GM13977 (cell line): ENCODE data around the gene SNTA1.
"Not testable (repeated sequence)": the region's sequence is repeated elsewhere in the genome, so short reads cannot be mapped to it uniquely, and the experiment has no call there.

ENCODE experiments used
- DNase-seq: peaks from one replicate; pipeline ENCODE4 v3.0.0; 2012; ENCODE audit warnings: low spot score
- CTCF ChIP-seq: IDR thresholded peaks from 2 replicates; pipeline ENCODE4 v1.5.1; 2012; ENCODE audit warnings: mild to moderate bottlenecking, control low read depth; ENCODE audit not compliant: insufficient read depth; ENCODE audit errors: extremely low read depth, missing control alignments
- in situ Hi-C: fragments of 300-500 bp; cut with MboI; formaldehyde crosslinking; loops from one replicate; pipeline ENCODE4 v1.12.0; 2022; ENCODE audit warnings: low sequenced_read_pairs, low pct_unique_long_range_greater_than_20kb, mixed read lengths, inconsistent platforms; ENCODE audit not compliant: unreplicated experiment

The SNTA1 gene

GRCh38 chr20:33444797-33445560 lies 1.4 kb upstream of the SNTA1 start:
- in situ Hi-C loops, result no loop called here
- DNase-seq, result no peak
- TF ChIP-seq CTCF, result peak; percentile 44

DNA sequence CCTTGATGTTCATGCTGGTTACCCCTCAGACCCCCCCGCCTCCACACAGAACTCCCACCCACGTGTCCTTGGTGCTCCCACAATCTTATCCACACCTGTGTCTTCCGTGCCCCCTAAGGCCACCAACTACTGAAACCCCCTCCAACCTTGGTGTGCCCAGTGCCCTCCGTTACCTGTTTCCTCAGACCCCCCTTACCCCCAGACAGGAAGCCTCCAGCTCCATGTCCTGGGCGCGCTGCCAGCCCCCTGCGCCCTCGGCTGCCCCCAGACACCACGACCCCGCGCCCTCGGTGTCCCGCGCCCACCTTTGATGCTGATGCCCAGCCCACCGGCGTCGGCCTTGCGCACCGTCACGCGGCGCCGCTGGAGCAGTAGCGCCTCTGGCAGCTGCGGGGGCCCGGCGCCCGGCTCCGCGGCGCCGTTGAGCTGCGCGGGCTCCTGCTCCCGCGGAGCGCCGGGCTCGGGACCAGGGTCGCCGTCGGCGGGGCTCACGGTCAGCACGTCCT lies 504 bp downstream of the SNTA1 start:
- in situ Hi-C loops, result no loop called here
- no peak for DNase-seq
- TF ChIP-seq CTCF, result no peak

GRCh38 chr20:33442136-33443005 lies 1.2 kb downstream of the SNTA1 start:
- TF ChIP-seq CTCF, result no peak
- peak; percentile 36 for DNase-seq
- in situ Hi-C loops, result no loop called here

DNA sequence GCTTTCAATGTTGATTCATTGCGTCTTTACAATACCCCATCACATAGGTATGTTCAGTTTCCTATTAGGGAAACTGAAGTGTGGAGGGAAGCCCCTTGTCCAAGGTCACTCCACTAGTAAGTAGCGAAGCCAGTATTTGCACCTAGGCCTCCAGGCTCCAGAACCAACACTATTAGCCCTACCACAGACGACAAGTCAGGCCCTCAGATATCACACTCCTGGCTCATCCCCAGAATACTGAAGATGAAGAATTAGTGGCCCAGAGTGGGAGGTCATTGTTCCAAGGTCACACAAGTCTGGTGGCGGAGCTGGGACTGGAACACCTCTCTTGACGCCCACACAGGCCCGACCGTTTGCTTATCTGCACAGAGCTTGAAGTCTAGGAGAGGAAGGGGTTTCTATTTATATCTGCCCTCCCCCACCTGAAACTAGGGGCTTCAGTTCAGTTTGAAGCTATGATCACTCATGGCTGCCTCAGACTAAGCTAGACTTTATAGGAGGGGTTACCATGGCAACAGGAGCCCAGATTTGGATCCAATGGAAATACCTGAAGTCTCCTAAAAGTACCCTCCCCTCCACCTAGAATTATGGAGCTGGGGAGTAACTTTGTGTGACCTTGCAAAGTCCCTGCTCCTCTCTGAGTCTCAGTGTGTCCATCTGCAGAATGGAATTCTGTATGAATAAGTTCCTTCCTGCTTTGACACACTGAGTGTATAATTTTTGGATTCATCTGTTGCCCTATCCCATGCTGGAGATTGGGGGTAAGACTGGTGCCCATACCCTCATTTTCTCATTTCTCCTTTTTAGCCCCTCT lies 2.2 kb downstream of the SNTA1 start:
- in situ Hi-C loops, result no loop called here
- DNase-seq, result peak; percentile 26
- no peak for TF ChIP-seq CTCF

GRCh38 chr20:33440562-33440961 lies 3.0 kb downstream of the SNTA1 start:
- in situ Hi-C loops, result not testable (repeated sequence)

DNA sequence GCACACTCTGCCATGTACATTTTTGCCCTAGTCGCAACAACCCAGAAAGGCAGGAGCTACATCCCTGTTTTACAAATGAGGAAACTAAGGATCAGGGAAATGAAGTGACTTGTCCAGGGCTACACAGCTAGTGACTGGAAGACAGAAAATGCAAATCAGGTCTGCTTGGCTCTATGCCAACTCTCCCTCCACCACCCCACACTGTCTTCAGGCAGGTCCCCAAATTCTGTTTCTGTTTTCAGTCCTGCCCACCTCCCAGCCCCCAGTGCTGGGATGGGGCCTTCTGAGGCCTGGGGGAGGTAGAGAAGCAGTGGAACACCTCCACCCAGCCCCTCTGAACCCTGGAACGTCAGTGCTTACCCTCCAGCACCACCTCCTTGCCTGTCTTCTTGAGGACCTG lies 5.1 kb downstream of the SNTA1 start:
- in situ Hi-C loops, result no loop called here
- DNase-seq, result no peak
- no peak for TF ChIP-seq CTCF

More at GRCh38 chr20:33440562-33440961, 3.0 kb downstream of the SNTA1 start:
- DNase-seq, result not testable (repeated sequence)
